Naive B cell (primary cell): ENCODE measurements around the gene SFXN2. TPM values are rescaled to one million over a fixed set of nuclear protein-coding genes. Genes with fewer than 3 reads are reported as not detected.

Experiments used
- ATAC-seq, 2 donors: fragments of 150-1000 bp; cut with Tn5 transposase; 2 replicates each; pipeline ENCODE4 v1.10.0; 2021; ENCODE audit warnings: low read depth in 2 of 2, mild to moderate bottlenecking in 2 of 2, moderate library complexity in 2 of 2
- DNase-seq: peaks from one replicate; pipeline ENCODE4 v3.0.0; 2022
- H3K27ac Mint-ChIP-seq, 6 donors: one replicate each; pipeline ENCODE4 v1.8.0; 2020 to 2022; ENCODE audit warnings: mild to moderate bottlenecking in 6 of 6, mixed read lengths in 6 of 6, moderate library complexity in 5 of 6, inconsistent platforms in 2 of 6
- H3K27me3 Mint-ChIP-seq, 3 donors: one replicate each; pipeline ENCODE4 v1.8.0; 2021 to 2022; ENCODE audit warnings: mixed read lengths in 3 of 3, mild to moderate bottlenecking in 1 of 3
- H3K36me3 Mint-ChIP-seq, 2 donors: one replicate each; pipeline ENCODE4 v1.8.0; 2020 to 2022; ENCODE audit warnings: mixed read lengths in 2 of 2, inconsistent platforms in 1 of 2, mild to moderate bottlenecking in 1 of 2
- H3K4me1 Mint-ChIP-seq, 3 donors: one replicate each; pipeline ENCODE4 v1.8.0; 2020 to 2022; ENCODE audit warnings: mixed read lengths in 3 of 3, inconsistent platforms in 1 of 3, mild to moderate bottlenecking in 1 of 3, moderate library complexity in 1 of 3
- H3K4me3 Mint-ChIP-seq, 8 donors: one replicate each; pipeline ENCODE4 v1.8.0; 2020 to 2022; ENCODE audit warnings: mild to moderate bottlenecking in 8 of 8, mixed read lengths in 8 of 8, moderate library complexity in 8 of 8, inconsistent platforms in 2 of 8
- H3K9me3 Mint-ChIP-seq, 7 donors: one replicate each; pipeline ENCODE4 v1.8.0; 2020 to 2022; ENCODE audit warnings: mixed read lengths in 7 of 7, mild to moderate bottlenecking in 5 of 7, inconsistent platforms in 2 of 7, moderate library complexity in 1 of 7
- polyA plus RNA-seq, 6 donors: library from polyadenylated mRNA; unstranded; fragments of 300-500 nt; fragmentation: Illumina TruSeq; gene quantifications; one replicate each; pipeline ENCODE4 v1.2.3, GENCODE V29; 2021; ENCODE audit warnings: low read depth in 6 of 6

The SFXN2 gene
- polyA plus RNA-seq, 6 donors from 2014 or later, result 2.6 to 14.1 (median 8.3) TPM

GRCh38 chr10:102675011-102675665 lies 39.3 kb upstream of the SFXN2 start:
- DNase-seq (no peak), ATAC-seq (no peak)
- Mint-ChIP-seq H3K27me3 (no peaks in the 10 kb centered on the region), H3K9me3 (no peaks in the 10 kb centered on the region), H3K36me3 (no peaks in the 10 kb centered on the region), H3K27ac (peak overlapping the region in 4 of 6 donors; percentile 19 to 49 (median 34)), H3K4me3 (peak overlapping the region in 5 of 8 donors; percentile 23 to 75 (median 43)), H3K4me1 (peaks cover 20 to 43% (median 31%) of the 10 kb centered on the region in 3 donors)

GRCh38 chr10:102675666-102676533 lies 38.5 kb upstream of the SFXN2 start:
- no peaks in the 10 kb centered on the region for H3K27me3 Mint-ChIP-seq
- peak; percentile 49 to 62 for ATAC-seq
- H3K4me3 Mint-ChIP-seq, result peak overlapping the region in 5 of 8 donors; percentile 29 to 75 (median 43)
- H3K36me3 Mint-ChIP-seq, result no peaks in the 10 kb centered on the region
- peak overlapping the region in 4 of 6 donors; percentile 19 to 72 (median 46) for H3K27ac Mint-ChIP-seq
- no peaks in the 10 kb centered on the region for H3K9me3 Mint-ChIP-seq
- peaks cover 20 to 43% (median 31%) of the 10 kb centered on the region in 3 donors for H3K4me1 Mint-ChIP-seq
- no peak for DNase-seq

GRCh38 chr10:102676534-102677315 lies 37.7 kb upstream of the SFXN2 start:
- H3K9me3 Mint-ChIP-seq, result no peaks in the 10 kb centered on the region
- no peaks in the 10 kb centered on the region for H3K27me3 Mint-ChIP-seq
- H3K36me3 Mint-ChIP-seq, result no peaks in the 10 kb centered on the region
- no peak for ATAC-seq
- DNase-seq, result no peak
- H3K4me1 Mint-ChIP-seq, result peaks cover 20 to 43% (median 31%) of the 10 kb centered on the region in 3 donors
- peak overlapping the region in 2 of 8 donors; percentile 34 to 61 for H3K4me3 Mint-ChIP-seq
- H3K27ac Mint-ChIP-seq, result peak overlapping the region in 2 of 6 donors; percentile 16 to 47

GRCh38 chr10:102677331-102678067 lies 36.9 kb upstream of the SFXN2 start:
- H3K36me3 Mint-ChIP-seq, result no peaks in the 10 kb centered on the region
- no peak overlapping the region for H3K27ac Mint-ChIP-seq
- ATAC-seq (no peak), DNase-seq (no peak)
- no peaks in the 10 kb centered on the region for H3K9me3 Mint-ChIP-seq
- peaks cover 20 to 43% (median 31%) of the 10 kb centered on the region in 3 donors for H3K4me1 Mint-ChIP-seq
- H3K4me3 Mint-ChIP-seq, result no peak overlapping the region
- H3K27me3 Mint-ChIP-seq, result no peaks in the 10 kb centered on the region

- Mint-ChIP-seq H3K4me3 (no peak overlapping the region), H3K27ac (no peak overlapping the region), H3K9me3 (no peaks in the 10 kb centered on the region), H3K36me3 (no peaks in the 10 kb centered on the region), H3K4me1 (peaks cover 20 to 42% (median 31%) of the 10 kb centered on the region in 3 donors), H3K27me3 (no peaks in the 10 kb centered on the region)
- DNase-seq, result no peak
- ATAC-seq, result no peak
These were observed 36.4 kb upstream of the SFXN2 start for GRCh38 chr10:102678068-102678400.

- Mint-ChIP-seq H3K4me1 (peaks cover 15 to 34% (median 25%) of the 10 kb centered on the region in 3 donors), H3K36me3 (no peaks in the 10 kb centered on the region), H3K27ac (peak overlapping the region in 1 of 6 donors; percentile 18), H3K27me3 (no peaks in the 10 kb centered on the region), H3K4me3 (no peak overlapping the region), H3K9me3 (no peaks in the 10 kb centered on the region)
- DNase-seq (no peak), ATAC-seq (no peak)
These were observed 35.6 kb upstream of the SFXN2 start for GRCh38 chr10:102678842-102679289.

GRCh38 chr10:102679596-102679995 lies 34.8 kb upstream of the SFXN2 start:
- no peak overlapping the region for H3K4me3 Mint-ChIP-seq
- peak overlapping the region in 1 of 6 donors; percentile 28 for H3K27ac Mint-ChIP-seq
- no peaks in the 10 kb centered on the region for H3K9me3 Mint-ChIP-seq
- no peaks in the 10 kb centered on the region for H3K36me3 Mint-ChIP-seq
- ATAC-seq (no peak), DNase-seq (no peak)
- no peaks in the 10 kb centered on the region for H3K27me3 Mint-ChIP-seq
- peaks cover 10 to 28% (median 17%) of the 10 kb centered on the region in 3 donors for H3K4me1 Mint-ChIP-seq

GRCh38 chr10:102681696-102682095 lies 32.7 kb upstream of the SFXN2 start:
- Mint-ChIP-seq H3K9me3 (no peaks in the 10 kb centered on the region), H3K27me3 (no peaks in the 10 kb centered on the region), H3K36me3 (no peaks in the 10 kb centered on the region), H3K27ac (peak overlapping the region in 1 of 6 donors; percentile 19), H3K4me3 (no peak overlapping the region), H3K4me1 (peaks cover 0 to 7% (median 4%) of the 10 kb centered on the region in 3 donors)
- ATAC-seq, result no peak
- no peak for DNase-seq

GRCh38 chr10:102682416-102682815 lies 32.0 kb upstream of the SFXN2 start:
- ATAC-seq (no peak), DNase-seq (no peak)
- H3K36me3 Mint-ChIP-seq, result no peaks in the 10 kb centered on the region
- no peak overlapping the region for H3K27ac Mint-ChIP-seq
- no peaks in the 10 kb centered on the region for H3K27me3 Mint-ChIP-seq
- H3K4me1 Mint-ChIP-seq, result peaks cover 0 to 6% (median 4%) of the 10 kb centered on the region in 3 donors
- H3K9me3 Mint-ChIP-seq, result no peaks in the 10 kb centered on the region
- no peak overlapping the region for H3K4me3 Mint-ChIP-seq

GRCh38 chr10:102682981-102683380 lies 31.5 kb upstream of the SFXN2 start:
- Mint-ChIP-seq H3K4me1 (peaks cover 0 to 6% (median 4%) of the 10 kb centered on the region in 3 donors), H3K4me3 (no peak overlapping the region), H3K27ac (peak overlapping the region in 1 of 6 donors; percentile 70), H3K27me3 (no peaks in the 10 kb centered on the region), H3K9me3 (no peaks in the 10 kb centered on the region), H3K36me3 (no peaks in the 10 kb centered on the region)
- ATAC-seq, result no peak
- no peak for DNase-seq

GRCh38 chr10:102683736-102684135 lies 30.7 kb upstream of the SFXN2 start:
- no peak for ATAC-seq
- Mint-ChIP-seq H3K9me3 (no peaks in the 10 kb centered on the region), H3K36me3 (no peaks in the 10 kb centered on the region), H3K27ac (peak overlapping the region in 1 of 6 donors; percentile 24), H3K27me3 (no peaks in the 10 kb centered on the region), H3K4me3 (no peak overlapping the region), H3K4me1 (peaks cover 0 to 2% (median 0%) of the 10 kb centered on the region in 3 donors)
- no peak for DNase-seq

GRCh38 chr10:102691285-102692066 lies 23.0 kb upstream of the SFXN2 start:
- Mint-ChIP-seq H3K9me3 (no peaks in the 10 kb centered on the region), H3K27ac (peak overlapping the region in 1 of 6 donors; percentile 39), H3K4me3 (no peak overlapping the region), H3K4me1 (no peaks in the 10 kb centered on the region), H3K36me3 (peaks cover 0 to 3% of the 10 kb centered on the region in 2 donors), H3K27me3 (no peaks in the 10 kb centered on the region)
- ATAC-seq (no peak), DNase-seq (no peak)
